ENCODE results near the gene FFAR4. TPM values are rescaled to one million over a fixed set of nuclear protein-coding genes. Genes with fewer than 3 reads are reported as not detected.

FFAR4 gene
- total RNA-seq, 1 experiment from 2014 or later: 2.7 TPM

DNA sequence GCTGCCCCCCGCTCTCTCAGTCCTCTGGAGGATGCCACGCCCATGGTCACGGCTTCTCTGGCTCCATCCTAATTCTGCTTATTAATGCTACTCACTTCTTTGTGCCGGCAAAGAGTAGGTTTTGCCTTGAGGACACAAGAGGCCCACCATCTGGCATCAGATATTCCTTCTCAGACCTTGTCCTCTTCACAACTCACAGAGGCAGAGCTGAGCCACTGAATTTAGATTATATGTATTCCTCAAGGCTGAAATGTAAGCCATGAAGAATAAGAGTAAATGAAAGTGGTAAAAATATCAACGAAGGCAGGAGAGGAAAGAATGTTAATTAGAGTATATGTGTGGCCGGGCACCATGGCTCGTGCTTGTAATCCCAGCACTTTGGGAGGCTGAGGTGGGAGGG lies 28.1 kb downstream of the FFAR4 start:
- no peak overlapping the region for H3K4me3 ChIP-seq (ENCODE audit: low read depth, low read length)
- peaks cover 21% of the 10 kb centered on the region for H3K4me1 ChIP-seq
- no peaks in the 10 kb centered on the region for H3K9me3 ChIP-seq
- TF ChIP-seq, protein P1, sequence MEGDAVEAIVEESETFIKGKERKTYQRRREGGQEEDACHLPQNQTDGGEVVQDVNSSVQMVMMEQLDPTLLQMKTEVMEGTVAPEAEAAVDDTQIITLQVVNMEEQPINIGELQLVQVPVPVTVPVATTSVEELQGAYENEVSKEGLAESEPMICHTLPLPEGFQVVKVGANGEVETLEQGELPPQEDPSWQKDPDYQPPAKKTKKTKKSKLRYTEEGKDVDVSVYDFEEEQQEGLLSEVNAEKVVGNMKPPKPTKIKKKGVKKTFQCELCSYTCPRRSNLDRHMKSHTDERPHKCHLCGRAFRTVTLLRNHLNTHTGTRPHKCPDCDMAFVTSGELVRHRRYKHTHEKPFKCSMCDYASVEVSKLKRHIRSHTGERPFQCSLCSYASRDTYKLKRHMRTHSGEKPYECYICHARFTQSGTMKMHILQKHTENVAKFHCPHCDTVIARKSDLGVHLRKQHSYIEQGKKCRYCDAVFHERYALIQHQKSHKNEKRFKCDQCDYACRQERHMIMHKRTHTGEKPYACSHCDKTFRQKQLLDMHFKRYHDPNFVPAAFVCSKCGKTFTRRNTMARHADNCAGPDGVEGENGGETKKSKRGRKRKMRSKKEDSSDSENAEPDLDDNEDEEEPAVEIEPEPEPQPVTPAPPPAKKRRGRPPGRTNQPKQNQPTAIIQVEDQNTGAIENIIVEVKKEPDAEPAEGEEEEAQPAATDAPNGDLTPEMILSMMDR (IDR thresholded peaks at IDR 0.05; ENCODE audit: insufficient read depth in 1 of 2, low read depth in 1 of 2, low read length in 1 of 2, severe bottlenecking in 1 of 2, unreplicated experiment in 1 of 2): no peak
- POLR2A ChIA-PET: no interaction called here
- no peaks in the 10 kb centered on the region; the same call in none of the 2 replicates for H3K36me3 ChIP-seq (ENCODE audit: control insufficient read depth, insufficient read depth, low read length)
- intact Hi-C loops (cut with micrococcal nuclease; ENCODE audit: unreplicated experiment): loop anchor here (10.0 kb wide), 1 partner anchor 80 kb away; no protein-coding TSS in a partner anchor
- Mint-ChIP-seq H3K27me3 (ENCODE audit: insufficient read depth, unreplicated experiment) (no peaks in the 10 kb centered on the region), H3K36me3 (ENCODE audit: insufficient read depth, unreplicated experiment) (peaks cover 15% of the 10 kb centered on the region), H3K4me1 (ENCODE audit: low read depth, unreplicated experiment) (peaks cover 15% of the 10 kb centered on the region), H3K27ac (ENCODE audit: unreplicated experiment) (no peak overlapping the region), H3K9me3 (ENCODE audit: unreplicated experiment) (no peaks in the 10 kb centered on the region), H3K4me3 (ENCODE audit: unreplicated experiment) (no peak overlapping the region)
- no peak for DNase-seq
- no TSS peak for BruUV-seq (replicated peaks)
- CTCF ChIA-PET: no interaction called here
- H3K27me3 ChIP-seq (replicated peaks; ENCODE audit: control insufficient read depth, insufficient read depth, low read length): no peaks in the 10 kb centered on the region

DNA sequence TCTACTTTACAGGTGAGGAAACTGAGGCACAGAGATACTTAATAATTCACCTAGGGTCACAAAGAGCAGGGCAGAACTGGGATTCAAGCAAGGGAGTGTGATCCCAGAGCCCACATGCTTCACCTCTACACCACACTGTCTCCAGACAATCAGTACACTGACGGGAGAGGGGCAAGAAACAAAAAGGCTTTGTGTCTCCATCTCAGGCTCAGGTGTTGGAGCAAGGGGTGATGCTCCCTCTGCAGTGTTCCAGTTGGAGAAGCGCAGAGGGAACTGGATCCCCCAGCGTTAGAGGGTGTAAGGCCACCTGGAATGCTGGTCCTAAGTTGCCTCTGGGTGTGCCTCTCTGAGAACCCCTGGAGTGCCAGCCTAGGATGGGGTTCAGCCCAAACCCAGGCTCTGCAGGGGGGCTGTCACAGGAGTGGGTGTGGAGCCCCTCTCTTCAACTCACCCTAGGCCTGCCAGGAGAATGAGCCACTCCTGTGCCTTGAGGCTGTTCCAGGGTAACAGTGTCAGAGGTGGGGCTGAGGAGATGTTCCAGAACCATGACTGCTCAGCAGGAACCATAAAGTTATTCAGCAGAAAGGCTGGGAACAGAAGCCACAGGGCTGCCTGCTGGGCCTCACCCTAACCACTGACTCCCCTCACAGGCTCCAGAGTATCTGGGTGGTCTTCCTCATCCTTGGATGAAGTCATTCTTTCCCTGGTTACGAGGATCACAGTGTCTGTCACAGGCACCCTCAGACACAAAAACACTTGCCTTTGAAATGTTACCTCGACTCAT lies 29.1 kb downstream of the FFAR4 start:
- intact Hi-C loops (cut with micrococcal nuclease; ENCODE audit: unreplicated experiment): loop anchor here (10.0 kb wide), 1 partner anchor 79 kb away; no protein-coding TSS in a partner anchor
- Mint-ChIP-seq H3K27ac (ENCODE audit: unreplicated experiment) (no peak overlapping the region), H3K36me3 (ENCODE audit: insufficient read depth, unreplicated experiment) (peaks cover 15% of the 10 kb centered on the region), H3K4me1 (ENCODE audit: low read depth, unreplicated experiment) (peaks cover 14% of the 10 kb centered on the region), H3K27me3 (ENCODE audit: insufficient read depth, unreplicated experiment) (no peaks in the 10 kb centered on the region), H3K4me3 (ENCODE audit: unreplicated experiment) (no peak overlapping the region), H3K9me3 (ENCODE audit: unreplicated experiment) (no peaks in the 10 kb centered on the region)
- no peak for DNase-seq
- BruUV-seq (replicated peaks): no TSS peak
- POLR2A ChIA-PET: interaction anchor here (0.6 to 0.7 kb wide), 3 partner anchors 29 to 132 kb away, joined by 4 to 7 read pairs (median 5); no protein-coding TSS in a partner anchor
- Histone ChIP-seq H3K36me3 (ENCODE audit: control insufficient read depth, insufficient read depth, low read length) (no peaks in the 10 kb centered on the region; the same call in none of the 2 replicates), H3K4me3 (ENCODE audit: low read depth, low read length) (no peak overlapping the region), H3K4me1 (peaks cover 18% of the 10 kb centered on the region), H3K27me3 (replicated peaks; ENCODE audit: control insufficient read depth, insufficient read depth, low read length) (no peaks in the 10 kb centered on the region), H3K9me3 (no peaks in the 10 kb centered on the region)
- TF ChIP-seq, protein P1 (IDR thresholded peaks at IDR 0.05; ENCODE audit: insufficient read depth in 1 of 2, low read depth in 1 of 2, low read length in 1 of 2, severe bottlenecking in 1 of 2, unreplicated experiment in 1 of 2): no peak
- CTCF ChIA-PET: interaction anchor here (0.6 to 0.8 kb wide), 2 partner anchors 41 to 243 kb away, joined by 3 to 4 read pairs; no protein-coding TSS in a partner anchor

DNA sequence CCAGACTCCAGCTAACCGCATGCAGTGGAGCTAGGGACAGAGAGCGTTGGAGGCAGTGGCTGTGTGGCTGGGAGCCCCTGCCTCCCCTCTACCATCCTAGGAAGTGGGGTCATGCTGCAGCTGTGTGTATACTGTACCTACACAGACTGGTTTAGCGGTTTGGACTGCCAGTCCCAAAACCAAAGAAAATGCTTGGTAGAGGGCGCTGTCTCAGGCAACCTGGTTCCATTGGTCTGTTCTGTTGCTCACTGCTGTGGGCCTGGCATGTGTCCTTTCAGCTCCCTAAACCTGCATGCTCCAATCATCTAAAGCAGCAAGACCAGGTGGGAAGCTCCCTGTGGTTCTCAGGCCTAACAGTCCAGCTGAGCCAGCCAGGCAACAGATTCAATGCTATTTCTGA lies 30.1 kb downstream of the FFAR4 start:
- Histone ChIP-seq H3K9me3 (no peaks in the 10 kb centered on the region), H3K36me3 (ENCODE audit: control insufficient read depth, insufficient read depth, low read length) (no peaks in the 10 kb centered on the region; the same call in none of the 2 replicates), H3K4me1 (peaks cover 10% of the 10 kb centered on the region), H3K4me3 (ENCODE audit: low read depth, low read length) (no peak overlapping the region), H3K27me3 (replicated peaks; ENCODE audit: control insufficient read depth, insufficient read depth, low read length) (no peaks in the 10 kb centered on the region)
- Mint-ChIP-seq H3K27me3 (ENCODE audit: insufficient read depth, unreplicated experiment) (no peaks in the 10 kb centered on the region), H3K9me3 (ENCODE audit: unreplicated experiment) (no peaks in the 10 kb centered on the region), H3K4me1 (ENCODE audit: low read depth, unreplicated experiment) (peaks cover 5% of the 10 kb centered on the region), H3K36me3 (ENCODE audit: insufficient read depth, unreplicated experiment) (peaks cover 10% of the 10 kb centered on the region), H3K4me3 (ENCODE audit: unreplicated experiment) (no peak overlapping the region), H3K27ac (ENCODE audit: unreplicated experiment) (no peak overlapping the region)
- no TSS peak for BruUV-seq (replicated peaks)
- intact Hi-C loops (cut with micrococcal nuclease; ENCODE audit: unreplicated experiment): loop anchor here (10.0 kb wide), 1 partner anchor 78 kb away; no protein-coding TSS in a partner anchor
- peak in 1 of 2 experiments; percentile 15 for DNase-seq
- CTCF ChIA-PET: interaction anchor here (0.8 kb wide), 1 partner anchor 42 kb away, joined by 3 read pairs; no protein-coding TSS in a partner anchor
- POLR2A ChIA-PET: no interaction called here
- TF ChIP-seq, protein P1 (IDR thresholded peaks at IDR 0.05; ENCODE audit: insufficient read depth in 1 of 2, low read depth in 1 of 2, low read length in 1 of 2, severe bottlenecking in 1 of 2, unreplicated experiment in 1 of 2): peak in 1 of 2 experiments; percentile 35

All from Caco-2 (cell line).